ENCODE results near the gene NOTCH4. TPM values are rescaled to one million over a fixed set of nuclear protein-coding genes. Genes with fewer than 3 reads are reported as not detected.

NOTCH4 gene
- total RNA-seq, 2 experiments from 2014 or later, result 1.2 to 1.3 TPM

DNA sequence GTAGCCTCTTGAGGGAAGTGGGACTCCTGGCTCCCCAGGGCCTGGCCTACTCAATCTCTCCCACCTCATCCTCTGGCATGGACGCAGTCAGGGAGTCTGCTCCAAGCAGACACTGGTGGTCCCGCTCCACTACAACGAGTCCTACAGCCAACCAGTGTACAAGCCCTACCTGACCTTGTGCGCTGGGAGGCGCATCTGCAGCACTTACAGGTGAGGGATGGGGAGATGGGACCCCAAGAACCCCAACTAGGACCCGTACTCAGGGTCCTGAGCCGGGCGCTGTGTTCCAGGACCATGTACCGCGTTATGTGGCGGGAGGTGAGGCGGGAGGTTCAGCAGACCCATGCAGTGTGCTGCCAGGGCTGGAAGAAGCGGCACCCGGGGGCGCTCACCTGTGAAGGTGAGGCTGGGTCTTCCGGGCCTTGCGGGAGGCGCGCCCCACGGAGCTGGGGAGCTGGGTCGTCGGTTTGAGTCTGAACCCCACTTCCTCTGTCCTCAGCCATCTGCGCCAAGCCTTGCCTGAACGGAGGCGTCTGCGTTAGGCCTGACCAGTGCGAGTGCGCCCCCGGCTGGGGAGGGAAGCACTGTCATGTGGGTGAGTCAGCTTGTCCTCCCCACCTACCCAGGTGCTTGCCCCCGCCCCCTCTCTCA, 57.3 kb downstream of the NOTCH4 start:
- H3K4me1 Mint-ChIP-seq (ENCODE audit: low read depth), result peaks cover 7% of the 10 kb centered on the region

DNA sequence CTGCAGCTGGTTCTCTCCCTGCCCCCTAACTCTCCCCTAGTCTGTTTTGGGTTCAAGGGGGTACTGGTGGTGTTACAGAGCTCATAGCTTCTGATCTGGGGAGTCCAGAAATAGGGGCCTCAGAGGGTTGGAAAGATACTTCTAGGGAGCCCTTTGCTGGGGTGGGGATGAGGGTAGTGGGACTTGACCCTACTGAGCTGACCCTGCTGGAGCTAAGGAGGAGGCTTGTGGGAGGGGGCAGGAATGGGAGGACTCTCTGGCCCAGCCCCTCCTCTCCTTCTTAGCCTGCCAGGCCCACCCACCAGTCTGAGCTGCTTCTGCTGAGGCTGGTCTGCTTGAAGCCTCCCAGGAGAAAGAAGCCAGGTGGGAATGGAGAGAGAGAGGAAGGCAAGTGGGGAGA, 59.6 kb downstream of the NOTCH4 start, which contains the start of gene EGFL8:
Gene EGFL8 (plus strand): TSS at position 301 of the 400 bp plus-strand sequence. CDS start 1,571 bp downstream, outside the sequence.
- Mint-ChIP-seq H3K27me3 (no peaks in the 10 kb centered on the region), H3K36me3 (ENCODE audit: low read depth) (peaks cover 23% of the 10 kb centered on the region), H3K27ac (no peak within 1 kb of the TSS), H3K4me1 (ENCODE audit: low read depth) (peaks cover 4% of the 10 kb centered on the region), H3K9me3 (no peaks in the 10 kb centered on the region), H3K4me3 (no peak within 1 kb of the TSS)
- ChIA-PET POLR2A (interaction anchor here (1.1 kb wide), 1 partner anchor 10 kb away, joined by 4 read pairs; no protein-coding TSS in a partner anchor), CTCF (interaction anchor here (1.2 to 2.9 kb wide), 4 partner anchors 9 to 47 kb away, joined by 3 to 7 read pairs (median 4); no protein-coding TSS in a partner anchor)
- no peak for ATAC-seq
- DNase-seq, result no peak
- intact Hi-C loops (cut with micrococcal nuclease), result no loop called here
- TF ChIP-seq, protein P1, sequence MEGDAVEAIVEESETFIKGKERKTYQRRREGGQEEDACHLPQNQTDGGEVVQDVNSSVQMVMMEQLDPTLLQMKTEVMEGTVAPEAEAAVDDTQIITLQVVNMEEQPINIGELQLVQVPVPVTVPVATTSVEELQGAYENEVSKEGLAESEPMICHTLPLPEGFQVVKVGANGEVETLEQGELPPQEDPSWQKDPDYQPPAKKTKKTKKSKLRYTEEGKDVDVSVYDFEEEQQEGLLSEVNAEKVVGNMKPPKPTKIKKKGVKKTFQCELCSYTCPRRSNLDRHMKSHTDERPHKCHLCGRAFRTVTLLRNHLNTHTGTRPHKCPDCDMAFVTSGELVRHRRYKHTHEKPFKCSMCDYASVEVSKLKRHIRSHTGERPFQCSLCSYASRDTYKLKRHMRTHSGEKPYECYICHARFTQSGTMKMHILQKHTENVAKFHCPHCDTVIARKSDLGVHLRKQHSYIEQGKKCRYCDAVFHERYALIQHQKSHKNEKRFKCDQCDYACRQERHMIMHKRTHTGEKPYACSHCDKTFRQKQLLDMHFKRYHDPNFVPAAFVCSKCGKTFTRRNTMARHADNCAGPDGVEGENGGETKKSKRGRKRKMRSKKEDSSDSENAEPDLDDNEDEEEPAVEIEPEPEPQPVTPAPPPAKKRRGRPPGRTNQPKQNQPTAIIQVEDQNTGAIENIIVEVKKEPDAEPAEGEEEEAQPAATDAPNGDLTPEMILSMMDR (IDR thresholded peaks at IDR 0.05), result no peak

More for the DNA sequence above, 57.3 kb downstream of the NOTCH4 start:
- intact Hi-C loops (cut with micrococcal nuclease), result no loop called here
- CTCF ChIA-PET, result interaction anchor here (1.4 kb wide), 1 partner anchor 48 kb away, joined by 4 read pairs; no protein-coding TSS in a partner anchor
- ATAC-seq, result no peak
- Mint-ChIP-seq H3K36me3 (ENCODE audit: low read depth) (peaks cover 26% of the 10 kb centered on the region), H3K4me3 (no peak overlapping the region), H3K27me3 (no peaks in the 10 kb centered on the region), H3K9me3 (no peaks in the 10 kb centered on the region), H3K27ac (no peak overlapping the region)
- TF ChIP-seq, protein P1 (IDR thresholded peaks at IDR 0.05), result no peak
- no peak for DNase-seq
- POLR2A ChIA-PET, result no interaction called here

DNA sequence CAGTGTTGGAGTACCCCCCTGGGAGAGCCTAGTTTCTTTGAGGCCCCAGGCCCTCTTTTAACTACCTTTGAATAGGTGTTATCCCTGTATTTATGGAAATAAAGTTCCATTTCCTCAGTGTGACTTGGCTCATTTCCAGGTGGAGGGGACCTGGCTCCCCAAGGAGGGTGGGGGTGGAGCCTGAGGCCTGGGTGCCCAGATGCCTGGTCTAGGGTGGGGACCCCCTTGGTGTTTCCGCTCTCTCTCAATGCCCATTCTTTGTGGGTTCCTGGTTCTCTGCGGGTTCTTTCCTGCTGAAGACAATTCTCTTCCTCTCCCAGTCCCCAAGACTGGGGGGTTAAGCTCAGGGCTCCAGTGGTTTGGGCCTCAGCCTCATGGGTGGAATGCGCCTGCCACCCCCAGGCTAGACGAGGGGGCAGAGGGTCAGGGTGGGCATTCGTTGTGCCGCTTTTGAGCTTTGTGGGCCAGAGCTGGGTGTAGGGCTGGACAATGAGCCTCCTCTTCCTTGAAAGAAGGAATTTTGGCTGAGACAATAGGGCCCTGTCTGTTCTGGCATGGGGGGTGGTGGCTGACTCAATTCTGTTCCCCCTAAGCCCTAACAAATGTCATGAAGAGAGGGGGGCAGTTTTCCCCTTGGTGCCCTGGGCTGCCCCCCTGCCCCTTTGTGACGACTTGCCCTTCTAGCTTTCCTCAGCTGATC, 60.2 kb downstream of the NOTCH4 start:
- Mint-ChIP-seq H3K36me3 (ENCODE audit: low read depth) (peaks cover 19% of the 10 kb centered on the region), H3K27ac (no peak overlapping the region), H3K27me3 (no peaks in the 10 kb centered on the region), H3K9me3 (no peaks in the 10 kb centered on the region), H3K4me1 (ENCODE audit: low read depth) (peaks cover 2% of the 10 kb centered on the region), H3K4me3 (no peak overlapping the region)
- ChIA-PET CTCF (interaction anchor here (1.2 to 2.9 kb wide), 3 partner anchors 27 to 47 kb away, joined by 3 to 7 read pairs (median 3); no protein-coding TSS in a partner anchor), POLR2A (interaction anchor here (1.1 kb wide), 1 partner anchor 10 kb away, joined by 4 read pairs; no protein-coding TSS in a partner anchor)
- ATAC-seq (no peak), DNase-seq (no peak)
- intact Hi-C loops (cut with micrococcal nuclease), result no loop called here
- TF ChIP-seq, protein P1 (IDR thresholded peaks at IDR 0.05), result no peak

DNA sequence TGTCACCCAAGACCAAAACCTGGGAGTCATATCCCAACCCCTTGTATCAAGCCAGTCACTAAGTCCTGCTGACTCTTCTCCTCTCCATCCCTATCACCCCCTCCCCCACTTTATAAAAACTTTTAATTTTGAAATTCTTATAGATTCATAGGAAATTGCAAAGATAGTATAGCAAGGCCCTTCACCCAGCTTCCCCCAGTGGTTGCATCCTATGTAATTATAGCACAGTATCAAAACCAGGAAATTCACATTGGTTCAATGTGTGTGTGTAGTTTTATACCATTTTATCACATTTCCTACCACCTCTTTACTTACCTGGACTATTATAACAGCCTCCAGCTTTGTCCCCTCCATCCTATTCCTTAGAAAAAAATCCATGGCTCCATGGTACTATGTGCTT, 65.8 kb downstream of the NOTCH4 start:
- ChIA-PET POLR2A (interaction anchor here (0.6 to 1.1 kb wide), 2 partner anchors 28 to 72 kb away, joined by 3 read pairs; partner anchors contain the start of gene FKBPL), CTCF (interaction anchor here (1.0 to 1.2 kb wide), 4 partner anchors 9 to 627 kb away, joined by 3 to 6 read pairs (median 3); no protein-coding TSS in a partner anchor)
- intact Hi-C loops (cut with micrococcal nuclease), result loop anchor here (5.0 kb wide), 1 partner anchor 41 kb away; no protein-coding TSS in a partner anchor
- no peak overlapping the region for H3K4me3 Mint-ChIP-seq
- H3K36me3 Mint-ChIP-seq (ENCODE audit: low read depth), result peaks cover 18% of the 10 kb centered on the region
- DNase-seq, result no peak
- ATAC-seq, result no peak
- peaks cover 15% of the 10 kb centered on the region for H3K4me1 Mint-ChIP-seq (ENCODE audit: low read depth)
- H3K9me3 Mint-ChIP-seq, result no peaks in the 10 kb centered on the region
- no peaks in the 10 kb centered on the region for H3K27me3 Mint-ChIP-seq
- TF ChIP-seq, protein P1 (IDR thresholded peaks at IDR 0.05), result no peak
- no peak overlapping the region for H3K27ac Mint-ChIP-seq
